ENCODE results near the gene FANCC.
"Not testable (repeated sequence)": the region's sequence is repeated elsewhere in the genome, so short reads cannot be mapped to it uniquely, and the experiment has no call there.

The FANCC gene

GRCh38 chr9:95327239-95327865, 9.8 kb upstream of the FANCC start:
- no peak for DNase-seq

DNA sequence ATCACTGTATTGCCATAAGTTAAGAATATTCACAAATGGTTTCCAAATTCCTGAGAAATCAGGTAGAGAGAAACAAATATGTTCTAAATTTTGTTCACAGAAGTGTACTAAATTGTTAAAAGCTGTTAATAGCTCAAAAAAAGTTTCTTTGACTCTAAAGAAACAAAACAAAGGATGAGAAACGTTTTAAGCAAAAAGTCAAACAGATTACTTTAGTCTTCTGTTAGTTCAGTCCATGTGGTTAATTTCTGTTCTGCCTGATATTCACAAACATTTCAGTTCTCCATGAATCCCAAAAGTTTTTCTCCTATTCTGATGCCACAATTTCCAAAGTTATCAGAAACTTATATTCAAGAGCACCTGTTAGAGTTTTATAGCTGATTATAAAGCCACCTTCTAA, 7.7 kb upstream of the FANCC start:
- no peak for DNase-seq

DNA sequence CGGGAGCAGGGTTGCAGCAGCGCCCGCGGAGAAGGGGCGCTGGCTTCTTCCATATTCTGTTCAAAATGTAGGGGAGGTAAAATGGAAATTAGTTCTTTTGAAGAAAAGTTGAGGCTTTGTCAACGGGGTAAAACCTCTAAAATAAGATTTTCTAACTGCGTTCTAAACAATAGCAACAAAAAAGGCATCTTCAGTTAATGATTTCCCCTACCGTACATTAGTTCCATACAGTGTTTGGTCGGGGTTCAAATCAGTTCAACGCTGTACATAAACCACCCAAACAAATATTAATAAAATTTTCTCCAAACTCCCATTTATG, 343 bp upstream of the FANCC start:
- no peak for DNase-seq

- DNase-seq: no peak
Observed at GRCh38 chr9:95316794-95317118, 753 bp downstream of the FANCC start.

GRCh38 chr9:95316274-95316673, 1.2 kb downstream of the FANCC start:
- no peak for DNase-seq

GRCh38 chr9:95315108-95315746, 2.3 kb downstream of the FANCC start:
- DNase-seq: no peak

- DNase-seq: no peak
Observed at GRCh38 chr9:95313010-95313498, 4.5 kb downstream of the FANCC start.

DNA sequence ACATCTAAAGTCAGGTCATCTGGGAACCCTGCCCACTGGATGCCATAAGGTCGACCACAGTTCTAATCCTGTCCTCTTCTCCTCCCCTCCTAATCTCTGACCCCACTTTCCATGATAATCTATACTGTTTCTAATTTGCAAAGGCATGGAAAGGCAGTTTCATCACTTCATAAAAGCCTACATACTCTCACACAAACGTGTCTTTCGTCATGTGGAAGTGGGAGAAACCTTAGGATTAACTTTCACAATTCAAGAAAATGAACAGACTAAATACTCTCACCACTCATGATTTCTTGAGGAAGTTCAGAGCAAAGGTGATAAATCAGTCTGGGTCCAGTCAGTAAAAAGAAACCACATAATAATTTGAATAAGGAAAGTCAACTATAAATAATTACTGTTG, 5.5 kb downstream of the FANCC start:
- no peak for DNase-seq

DNA sequence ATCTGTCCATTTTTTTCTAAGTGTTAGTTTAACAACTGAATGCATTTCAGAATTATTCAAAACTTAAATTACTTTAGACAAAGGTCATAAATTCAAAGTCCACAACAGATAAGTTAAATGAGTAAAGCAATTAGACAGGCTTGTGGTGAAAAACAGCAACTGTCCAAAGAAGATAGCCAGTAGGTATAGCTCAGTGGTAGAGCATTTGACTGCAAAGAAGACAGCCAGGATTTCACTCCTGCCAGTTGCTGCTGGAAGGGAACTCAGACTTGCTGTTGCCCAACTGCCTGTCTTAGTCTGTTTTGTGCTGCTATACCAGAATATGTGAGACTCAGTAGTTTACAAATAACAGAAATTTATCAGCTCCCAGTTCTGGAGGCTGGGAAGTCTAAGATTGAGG, 10.0 kb downstream of the FANCC start:
- no peak for DNase-seq

- no peak for DNase-seq
Observed at GRCh38 chr9:95306819-95307218, 10.7 kb downstream of the FANCC start.

- DNase-seq: no peak
Observed at GRCh38 chr9:95305770-95306492, 11.6 kb downstream of the FANCC start.

DNA sequence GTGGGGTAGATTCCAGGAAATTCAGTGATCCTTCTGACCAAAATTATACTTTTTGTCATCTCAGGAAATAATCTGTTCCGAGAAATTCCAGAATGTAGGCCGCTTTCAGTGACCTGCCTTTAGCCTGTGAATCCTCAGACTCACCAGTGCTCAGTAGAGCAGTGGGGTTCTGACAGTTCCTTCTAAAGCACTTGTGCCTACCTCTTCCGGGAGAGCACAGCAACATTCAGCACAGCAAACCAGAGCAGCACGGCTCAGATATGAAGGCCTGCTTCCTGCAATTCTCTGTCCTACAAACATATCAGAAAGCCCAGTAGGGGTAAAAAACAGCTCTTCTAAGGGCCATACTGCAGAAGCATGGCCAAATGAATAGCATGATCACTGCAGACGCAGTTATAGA, 15.0 kb downstream of the FANCC start:
- no peak for DNase-seq

- no peak for DNase-seq
Observed at GRCh38 chr9:95297760-95298159, 19.7 kb downstream of the FANCC start.

DNA sequence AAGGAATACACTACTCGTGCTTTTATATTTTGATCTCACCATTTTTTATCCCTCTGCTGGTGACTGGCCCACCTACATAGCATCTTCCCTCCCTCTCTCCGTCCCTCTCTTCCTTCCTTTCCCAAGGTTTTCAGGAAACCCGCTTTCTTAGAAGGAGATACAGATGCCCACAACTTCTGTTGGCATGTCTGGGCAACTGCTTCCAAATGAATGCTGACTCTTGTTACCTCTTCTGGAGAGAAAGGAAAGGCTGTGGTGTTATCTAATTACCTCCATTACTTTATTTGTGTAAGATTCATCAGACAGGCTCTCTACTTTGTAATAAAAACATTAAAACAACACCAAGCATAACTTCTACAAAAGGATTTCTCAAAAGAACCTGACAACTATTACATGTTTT, 20.2 kb downstream of the FANCC start:
- no peak for DNase-seq

GRCh38 chr9:95296761-95297160, 20.7 kb downstream of the FANCC start:
- DNase-seq: no peak

DNA sequence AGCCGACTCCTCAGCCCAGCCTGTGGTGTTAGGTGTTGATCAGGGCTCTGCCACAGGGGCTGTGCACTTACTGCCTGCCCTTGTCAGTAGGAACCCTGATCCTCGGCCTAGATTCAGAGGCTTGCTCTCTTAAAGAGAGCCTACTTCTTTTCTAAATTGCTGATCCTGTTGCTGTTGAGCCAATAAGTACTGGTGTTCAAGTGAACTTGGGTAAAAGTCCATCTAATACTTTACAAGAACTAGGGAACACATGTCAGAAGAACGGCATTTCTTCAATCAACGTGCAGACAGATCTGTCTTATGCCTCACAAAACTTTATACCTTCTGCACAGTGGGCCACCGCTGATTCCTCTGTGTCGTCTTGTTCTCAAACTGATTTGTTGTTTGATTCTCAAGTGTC, 24.2 kb downstream of the FANCC start:
- DNase-seq: not testable (repeated sequence)

- no peak for DNase-seq
Observed at GRCh38 chr9:95292226-95292625, 25.3 kb downstream of the FANCC start.

DNA sequence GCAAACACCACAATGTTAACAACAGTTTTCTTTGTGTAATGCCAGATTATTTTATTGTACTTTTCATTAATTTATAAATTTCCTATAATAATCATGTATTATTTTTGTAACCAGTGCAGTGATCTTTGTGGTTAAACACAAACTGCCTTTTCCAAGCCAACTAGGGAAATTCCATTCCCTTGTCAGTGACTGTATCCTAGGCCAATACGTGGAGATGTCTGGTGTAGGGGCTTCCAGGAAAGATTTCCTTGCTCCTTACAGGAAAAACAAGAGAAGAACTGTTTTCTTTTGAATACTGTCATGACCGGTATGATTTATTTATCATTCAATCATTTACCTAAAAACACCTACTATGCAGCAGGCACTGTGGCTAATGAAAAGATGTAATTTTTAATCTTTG, 31.4 kb downstream of the FANCC start:
- DNase-seq: no peak

DNA sequence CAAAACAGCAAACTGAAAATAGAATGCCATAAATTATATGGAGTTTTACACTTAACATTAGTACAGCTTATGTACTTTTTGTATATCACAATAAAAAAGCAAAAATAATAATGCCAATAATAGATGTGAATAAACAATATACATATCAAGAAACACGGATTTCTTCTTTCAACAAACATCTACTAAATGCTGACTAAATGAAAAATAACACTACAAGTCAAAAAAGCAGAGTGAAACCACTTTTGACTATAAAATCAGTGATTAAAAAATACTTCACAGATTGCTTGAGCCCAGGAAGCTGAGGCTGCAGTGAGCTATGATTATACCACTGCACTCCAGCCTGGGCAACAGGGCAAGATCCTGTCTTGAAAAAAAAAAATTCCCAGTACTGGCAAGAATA, 32.2 kb downstream of the FANCC start:
- DNase-seq: no peak

DNA sequence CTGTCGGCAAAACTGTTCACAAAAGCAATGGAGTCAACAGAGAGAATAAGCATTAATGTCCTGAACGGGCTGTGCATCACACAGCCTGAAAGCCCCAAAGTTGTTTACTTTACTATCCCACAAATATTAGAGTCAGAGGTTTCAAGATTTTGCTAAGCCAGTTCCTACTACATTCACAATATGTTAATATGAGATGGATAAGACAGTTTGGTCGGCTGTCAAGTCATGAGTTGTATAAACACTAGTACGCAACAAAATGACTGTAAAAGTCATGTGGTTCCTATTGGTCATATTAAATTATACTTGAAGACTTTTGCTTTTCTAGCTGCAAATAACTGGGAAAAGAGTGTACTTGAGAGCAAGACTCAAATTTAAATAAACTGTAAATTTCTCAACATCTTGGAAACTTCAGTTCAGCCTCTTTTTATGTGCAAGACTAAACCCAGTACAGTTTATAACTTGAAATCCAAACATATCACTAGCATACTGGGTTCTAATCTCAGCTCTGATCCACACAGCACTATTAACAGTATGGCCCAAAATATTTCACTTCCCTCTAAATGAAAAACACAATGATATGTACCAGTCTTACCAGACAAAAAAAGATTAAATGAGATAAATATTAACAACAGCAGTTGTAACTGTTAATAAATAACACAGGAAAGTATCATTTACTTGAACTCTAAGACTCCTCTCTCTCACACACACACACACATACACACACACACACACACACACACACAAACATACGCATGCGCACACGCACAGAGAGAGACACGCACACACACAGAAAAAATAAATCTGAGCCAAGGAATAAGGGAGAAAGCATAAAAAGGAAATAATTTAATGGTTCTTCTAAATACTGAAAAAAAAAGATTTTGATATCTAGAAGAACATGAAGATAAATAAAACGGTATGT, 33.1 kb downstream of the FANCC start:
- no peak for DNase-seq

GRCh38 chr9:95283673-95284072, 33.8 kb downstream of the FANCC start:
- no peak for DNase-seq

GRCh38 chr9:95282332-95282731, 35.2 kb downstream of the FANCC start:
- DNase-seq: no peak

DNA sequence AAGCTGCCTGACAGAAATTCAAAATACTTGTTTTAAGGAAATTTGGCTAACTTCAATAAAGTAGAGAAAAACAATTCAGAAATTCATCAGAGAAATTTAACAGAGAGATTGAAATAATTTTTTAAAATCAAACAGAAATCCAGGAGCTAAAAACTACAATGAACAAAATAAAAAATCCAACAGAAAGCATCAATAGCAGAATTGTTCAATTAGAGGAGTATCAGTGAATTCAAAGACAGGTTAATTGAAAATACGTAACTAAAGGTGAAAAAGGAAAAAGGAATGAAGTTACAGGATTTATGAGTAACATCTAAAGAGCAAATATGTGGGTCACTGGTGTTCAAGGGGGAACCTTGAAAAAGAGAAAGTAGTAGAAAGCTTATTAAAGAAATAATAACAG, 36.8 kb downstream of the FANCC start:
- DNase-seq: no peak

DNA sequence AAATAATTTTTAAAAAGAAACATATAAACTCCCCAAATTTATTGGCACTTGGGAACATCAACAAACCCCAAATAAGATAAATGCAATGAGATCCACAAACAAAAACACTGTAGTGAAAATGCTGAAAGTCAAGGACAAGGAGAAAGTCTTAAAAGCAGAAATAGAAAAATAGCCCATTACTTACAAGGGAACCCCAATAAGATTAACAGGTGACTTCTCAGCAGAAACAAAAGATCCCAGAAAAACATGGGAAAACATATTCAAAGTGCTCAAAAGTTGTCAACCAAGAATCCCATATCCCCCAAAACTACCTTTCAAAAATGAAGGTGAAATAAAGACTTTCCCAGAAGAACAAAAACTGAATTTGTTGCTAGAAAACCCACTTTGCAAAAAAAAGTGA, 40.0 kb downstream of the FANCC start:
- DNase-seq: no peak

Data from stimulated activated CD4-positive, alpha-beta T cell treated with anti-CD3 and anti-CD28 coated beads, Interleukin-12 subunit alpha, Interleukin-12 subunit beta, amount 100 ng/mL, for 4 hours (primary cell).